Stimulated activated CD8-positive, alpha-beta memory T cell treated with anti-CD3 and anti-CD28 coated beads, Interleukin-2, amount 100 ng/mL, for 48 hours (primary cell): Measurements from ENCODE around the gene GRK5.
"Not testable (repeated sequence)": the region's sequence is repeated elsewhere in the genome, so short reads cannot be mapped to it uniquely, and the experiment has no call there.

Experiments used
- DNase-seq, 2 donors: peaks; one replicate each; pipeline ENCODE4 v3.0.0-alpha.2; 2020; ENCODE audit warnings: low read depth in 2 of 2

Gene GRK5

DNA sequence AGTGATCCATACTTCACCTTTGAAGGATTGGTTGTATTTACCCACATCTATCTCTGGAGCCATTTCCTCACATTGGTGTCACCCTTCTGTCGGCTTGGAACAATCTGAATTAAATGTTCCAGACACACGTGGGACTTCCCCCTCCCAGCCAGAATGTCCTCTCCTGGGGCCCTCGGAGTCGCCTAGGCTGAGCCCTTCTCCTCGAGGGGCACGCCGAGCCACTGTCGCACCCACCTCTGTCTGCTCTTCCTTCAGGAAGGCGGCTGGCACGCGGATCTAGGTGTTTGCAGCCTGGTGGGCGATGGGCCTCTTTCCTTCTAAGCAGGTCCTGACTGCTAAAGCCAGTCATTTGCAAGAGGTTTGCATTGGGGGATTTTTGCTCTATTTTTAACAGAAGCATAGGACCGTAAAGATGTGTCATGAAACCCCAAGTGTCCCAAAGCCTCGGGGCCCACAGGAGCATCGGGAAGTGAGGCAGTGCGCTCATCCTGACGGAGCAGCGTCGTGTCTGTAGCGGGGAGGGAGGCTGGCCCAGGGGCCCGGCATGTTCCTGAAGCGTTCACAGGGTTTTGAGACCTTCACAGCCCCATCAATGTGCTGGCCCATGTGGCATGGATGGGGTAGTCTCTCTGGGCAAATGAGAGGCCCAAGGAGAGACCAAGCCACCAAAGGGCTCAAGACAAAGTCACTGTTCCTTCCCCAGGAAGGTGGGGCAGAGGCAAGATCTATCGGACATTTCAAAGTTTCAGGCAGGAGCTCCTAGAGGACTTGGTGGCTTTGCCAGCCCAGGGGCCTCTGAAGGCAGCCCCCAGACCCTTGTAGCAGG is 248.5 kb downstream of the GRK5 start:
- DNase-seq: no peak

DNA sequence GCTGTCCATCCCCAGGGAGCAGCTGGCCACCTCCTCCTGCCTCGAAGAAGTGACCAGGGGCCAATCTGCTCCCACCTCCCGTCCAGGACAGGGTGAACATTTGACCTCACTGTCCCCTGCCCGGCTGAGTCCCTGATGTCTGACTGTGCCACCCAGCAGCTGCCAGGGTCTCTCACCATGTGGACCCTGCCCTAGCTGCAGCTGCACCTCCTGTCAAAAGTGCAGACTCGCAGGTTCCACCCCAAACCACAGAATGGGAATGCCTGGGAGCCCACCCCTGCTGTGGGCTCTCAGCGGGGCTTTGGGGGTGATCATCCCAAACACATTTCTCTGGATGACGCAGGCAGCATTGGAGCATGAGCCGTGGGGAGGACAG is 249.1 kb downstream of the GRK5 start:
- DNase-seq: no peak

DNA sequence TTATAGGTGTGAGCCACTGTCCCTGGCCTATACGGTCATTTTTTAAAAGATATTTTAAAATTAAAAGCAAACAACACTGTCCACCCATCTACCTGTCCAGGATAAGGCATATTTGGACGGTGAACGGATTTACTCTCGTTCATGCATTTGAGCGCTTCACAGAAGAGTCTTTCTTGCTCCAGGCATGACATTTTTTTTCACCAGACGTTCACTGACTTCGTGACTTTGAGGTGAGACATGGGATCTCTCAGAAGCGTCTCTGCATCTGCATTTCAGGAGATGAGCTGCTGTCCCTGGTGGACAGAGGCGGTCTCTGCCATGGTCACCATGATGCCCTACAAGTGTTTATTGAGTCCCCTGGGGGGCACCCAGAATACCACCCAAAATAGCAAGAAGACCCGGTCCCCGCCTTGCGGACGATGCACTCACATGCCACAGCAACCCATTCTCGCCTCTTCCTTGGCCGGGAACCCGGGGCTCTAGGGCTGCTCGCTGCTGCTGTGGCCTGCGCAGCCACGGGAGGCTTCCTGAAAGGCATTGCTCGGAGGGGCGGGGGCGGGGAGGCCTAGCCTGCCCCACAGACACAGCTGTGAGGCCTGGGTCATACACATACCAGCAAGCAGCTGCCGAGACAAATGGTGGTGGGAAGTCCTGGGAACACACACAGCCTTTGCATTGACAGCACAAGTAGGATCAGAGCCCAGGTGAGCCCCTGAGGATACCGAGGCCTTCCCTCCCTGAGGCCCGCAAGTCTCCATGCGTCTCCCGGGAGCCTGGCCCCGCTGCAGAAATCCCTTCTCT is 250.8 kb downstream of the GRK5 start:
- no peak for DNase-seq

DNA sequence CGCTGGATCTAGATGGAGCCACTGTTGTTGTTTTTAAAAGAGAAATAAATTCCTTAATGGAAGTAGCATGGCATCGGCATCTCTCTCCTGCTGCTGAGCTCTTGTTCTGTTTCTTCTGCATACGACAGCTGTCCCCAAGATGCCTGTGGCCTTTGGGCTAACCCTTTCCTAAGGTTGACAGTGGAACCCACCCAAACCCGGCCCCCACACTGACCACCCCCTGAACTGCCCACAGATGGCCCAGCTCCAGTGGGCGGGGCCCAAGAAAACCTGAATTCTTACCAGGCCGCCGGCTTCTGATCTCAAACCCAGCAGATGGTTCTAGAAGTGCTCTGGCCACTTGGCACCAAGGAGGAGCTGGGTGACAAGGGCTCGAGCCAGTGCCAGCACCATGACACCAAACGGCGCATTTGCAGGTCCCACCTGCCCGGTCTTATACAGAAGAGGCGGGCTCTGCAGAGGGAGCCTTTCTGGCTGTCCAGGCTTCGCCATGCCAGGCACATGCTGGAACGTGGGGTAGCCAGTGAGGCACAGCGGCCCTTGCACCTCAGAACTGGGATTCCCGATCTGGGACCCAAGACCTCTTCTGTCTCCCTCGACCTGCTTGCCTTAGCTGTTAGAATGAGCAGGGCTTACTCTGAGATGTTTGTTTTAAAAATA is 252.4 kb downstream of the GRK5 start:
- DNase-seq: no peak

DNA sequence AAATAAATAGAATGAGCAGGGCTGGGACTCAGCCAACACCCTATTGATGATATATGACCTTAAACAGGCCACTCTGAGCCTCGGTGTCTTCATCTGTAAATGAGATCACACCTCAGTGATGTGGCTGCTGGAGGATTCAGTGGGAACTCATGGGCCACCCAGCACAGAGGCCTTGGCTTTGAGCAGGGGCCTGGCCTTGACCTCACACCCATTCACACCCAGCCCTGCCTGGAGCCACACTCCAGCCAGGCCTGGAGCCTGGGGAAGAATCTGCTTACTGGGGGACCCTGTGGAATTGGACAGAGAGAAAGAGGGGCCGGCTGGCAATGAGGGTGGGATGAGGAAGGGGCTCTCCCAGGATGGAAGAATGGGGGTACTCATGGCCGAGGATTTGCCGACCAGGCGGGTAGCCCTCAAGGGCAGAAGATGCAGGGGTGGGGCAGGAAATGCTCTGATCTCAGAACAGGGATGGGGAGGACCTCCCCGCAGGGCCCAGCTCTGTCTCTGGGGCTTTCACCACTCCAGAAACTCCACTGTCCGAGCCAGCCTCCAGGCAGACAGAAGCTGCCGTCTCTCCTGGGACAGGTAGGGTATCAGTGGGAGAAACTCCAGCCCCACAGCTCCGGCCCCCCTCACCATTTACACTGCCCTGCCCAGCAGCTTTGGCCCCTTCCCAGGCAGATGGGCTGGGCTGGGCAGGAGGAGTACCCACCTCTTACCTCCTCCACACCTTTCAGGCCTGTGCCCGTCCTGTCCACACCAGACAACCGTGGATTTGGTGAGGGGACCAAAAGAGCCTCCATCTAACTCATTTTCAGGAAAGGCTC is 253.2 kb downstream of the GRK5 start:
- DNase-seq: no peak

DNA sequence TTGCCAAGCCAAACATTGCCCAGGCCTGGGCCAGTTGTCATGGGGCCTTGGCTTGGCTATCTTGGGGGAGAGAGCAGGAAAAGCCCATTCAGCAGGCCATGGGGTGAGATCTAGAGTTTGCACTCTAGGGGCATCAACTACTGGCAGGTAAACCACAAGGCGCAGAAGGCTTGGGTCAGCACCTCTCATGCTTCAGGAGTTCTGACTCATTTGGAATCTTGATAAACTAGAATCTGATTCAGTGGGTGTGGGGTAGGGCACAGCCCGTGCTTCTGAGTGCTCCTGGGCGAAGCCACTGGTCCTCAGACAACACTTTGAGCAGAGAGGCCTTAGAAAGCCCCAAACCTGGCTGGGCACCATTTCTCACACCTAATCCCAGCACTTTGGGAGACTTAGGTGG is 254.0 kb downstream of the GRK5 start:
- no peak for DNase-seq

DNA sequence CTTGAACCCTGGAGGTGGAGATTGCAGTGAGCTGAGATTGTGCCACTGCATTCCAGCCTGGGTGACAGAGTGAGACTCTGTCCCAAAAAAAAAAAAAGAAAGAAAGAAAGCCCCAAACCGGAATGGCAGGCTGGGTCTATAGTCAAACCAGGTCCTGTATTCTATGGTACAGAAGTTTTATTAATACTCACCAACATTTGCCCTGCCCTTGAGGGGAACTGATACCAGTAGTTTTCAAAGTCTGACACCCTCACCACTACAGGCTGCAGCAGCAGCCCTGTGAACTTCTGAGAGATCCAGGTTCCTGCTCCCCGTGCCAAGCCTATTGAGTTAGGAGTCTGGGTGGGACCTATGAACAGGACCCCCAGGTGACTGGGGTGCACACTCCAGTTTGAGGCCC is 254.6 kb downstream of the GRK5 start:
- no peak for DNase-seq

DNA sequence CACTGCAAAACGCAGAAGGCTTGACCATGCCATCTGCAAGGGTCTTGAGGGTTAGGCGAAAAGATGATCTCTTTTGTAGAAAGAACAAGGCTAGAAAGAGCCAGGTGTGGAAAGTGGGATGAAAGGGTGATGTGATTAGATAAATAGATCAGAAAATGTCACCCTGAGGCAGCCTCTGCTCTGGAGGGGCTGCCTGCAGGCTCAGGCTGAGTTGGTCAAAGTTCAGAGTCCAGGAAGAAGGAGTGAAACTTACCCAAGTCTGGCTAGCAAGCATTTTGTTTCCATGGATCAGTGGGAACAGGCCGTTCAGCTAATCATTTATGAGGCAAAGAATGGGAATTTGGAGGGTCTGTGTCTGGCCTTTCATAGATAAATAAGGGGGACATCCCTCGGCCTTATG is 255.4 kb downstream of the GRK5 start:
- DNase-seq: no peak

DNA sequence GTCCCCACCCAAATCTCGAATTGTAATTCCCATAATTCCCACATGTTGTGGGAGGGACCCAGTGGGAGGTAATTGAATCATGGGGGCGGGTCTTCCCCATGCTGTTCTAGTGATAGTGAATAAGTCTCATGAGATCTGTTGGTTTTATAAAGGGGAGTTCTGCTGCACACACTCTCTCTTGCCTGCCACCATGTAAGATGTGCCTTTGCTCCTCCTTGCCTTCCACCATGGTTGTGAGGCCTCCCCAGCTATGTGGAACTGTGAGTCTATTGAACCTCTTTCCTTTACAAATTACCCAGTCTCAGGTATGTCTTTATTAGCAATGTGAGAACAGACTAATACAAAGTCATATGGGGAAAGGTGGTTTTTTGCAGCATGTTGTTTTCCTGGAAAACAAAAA is 255.8 kb downstream of the GRK5 start:
- DNase-seq: not testable (repeated sequence)

DNA sequence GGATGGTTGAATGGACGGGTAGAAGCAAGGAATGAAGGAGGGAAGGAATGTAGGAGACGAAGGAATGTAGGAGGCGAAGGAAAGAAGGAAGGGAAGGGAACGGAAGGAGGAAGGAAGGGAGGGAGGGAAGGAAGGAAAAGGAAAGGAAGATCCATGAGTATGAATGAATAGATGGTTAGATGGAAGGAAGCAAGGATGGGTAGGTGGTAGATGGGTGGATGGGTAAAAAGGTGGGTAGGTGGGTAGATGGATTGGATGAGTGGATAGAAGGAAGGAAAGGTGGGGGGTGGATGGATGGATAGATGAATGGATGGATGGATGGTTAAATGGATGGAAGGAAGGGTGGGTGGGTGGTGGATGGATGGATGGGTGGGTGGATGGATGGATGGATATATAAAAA is 257.7 kb downstream of the GRK5 start:
- no peak for DNase-seq

DNA sequence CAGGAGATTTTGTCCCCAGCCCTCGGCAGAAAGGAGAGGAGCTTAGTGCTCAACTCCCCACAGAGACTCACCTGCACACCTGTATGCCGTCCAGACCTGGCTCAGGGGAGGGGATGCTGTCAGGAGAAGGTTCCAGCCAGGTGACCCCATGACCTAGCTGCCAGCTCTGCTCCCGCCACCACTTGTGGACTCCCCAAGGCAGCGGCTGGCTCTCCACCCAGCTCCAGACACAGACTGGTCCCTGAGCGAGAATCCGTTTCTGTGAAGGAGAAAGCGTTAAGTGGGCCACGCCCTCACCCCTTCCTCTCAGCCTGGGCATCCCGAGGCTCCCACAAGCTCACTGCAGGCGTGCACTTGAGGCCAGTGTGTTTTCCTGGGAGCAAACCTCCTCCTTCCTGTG is 258.7 kb downstream of the GRK5 start:
- DNase-seq: no peak

DNA sequence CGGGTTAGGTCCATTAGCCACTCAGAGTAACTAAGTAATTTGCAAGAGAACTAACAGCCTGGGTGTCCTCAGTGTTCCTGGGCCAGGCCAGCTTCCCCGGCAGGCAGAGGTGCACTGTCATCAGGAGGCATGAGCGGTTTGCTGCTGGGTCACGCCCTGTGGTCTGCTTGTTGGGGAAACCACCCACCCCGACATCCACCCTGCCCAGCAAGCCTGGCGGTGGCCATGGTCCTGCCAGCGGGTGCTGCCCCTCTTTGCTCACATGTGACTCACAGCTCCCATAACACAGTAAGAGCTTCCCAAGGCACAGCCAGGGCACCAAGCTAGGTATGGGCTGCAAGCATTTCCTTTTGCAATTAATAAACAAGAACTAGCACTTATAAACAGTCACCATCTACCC is 259.3 kb downstream of the GRK5 start:
- peak; percentile 19 to 23 for DNase-seq

DNA sequence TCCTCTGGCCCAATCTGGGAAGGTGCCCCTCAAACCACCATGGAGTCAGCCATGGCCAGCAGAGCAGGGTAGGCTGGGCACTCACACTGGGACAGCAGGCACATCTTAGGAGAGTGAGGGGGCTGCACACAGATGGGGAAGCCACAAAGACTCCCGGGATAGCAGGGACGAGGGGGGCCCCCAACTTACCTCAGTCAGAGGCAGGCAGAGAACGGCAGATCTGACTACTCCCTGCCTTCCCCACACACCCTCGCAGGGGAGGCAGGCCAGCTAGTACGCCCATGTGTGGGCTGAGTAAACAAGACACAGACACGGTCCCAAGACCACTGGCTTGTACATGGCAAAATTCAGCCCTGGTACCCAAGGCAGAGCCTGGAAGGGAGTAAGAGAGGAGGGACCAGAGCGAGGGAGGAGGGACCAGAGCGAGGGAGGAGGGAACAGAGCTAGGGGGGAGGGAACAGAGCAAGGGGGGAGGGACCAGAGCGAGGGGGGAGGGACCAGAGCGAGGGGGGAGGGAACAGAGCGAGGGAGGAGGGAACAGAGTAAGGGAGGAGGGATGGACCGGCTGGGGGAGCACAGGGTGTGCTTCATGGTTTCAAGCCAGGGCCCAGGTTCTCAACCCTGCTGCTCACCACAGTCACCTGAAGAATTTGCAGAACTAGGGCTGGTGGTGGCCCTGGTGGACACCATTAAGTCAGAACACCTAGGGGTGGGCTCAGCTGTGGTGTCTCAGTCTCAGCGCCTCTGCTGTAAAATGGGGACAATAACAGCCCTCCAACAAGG is 261.4 kb downstream of the GRK5 start:
- no peak for DNase-seq

DNA sequence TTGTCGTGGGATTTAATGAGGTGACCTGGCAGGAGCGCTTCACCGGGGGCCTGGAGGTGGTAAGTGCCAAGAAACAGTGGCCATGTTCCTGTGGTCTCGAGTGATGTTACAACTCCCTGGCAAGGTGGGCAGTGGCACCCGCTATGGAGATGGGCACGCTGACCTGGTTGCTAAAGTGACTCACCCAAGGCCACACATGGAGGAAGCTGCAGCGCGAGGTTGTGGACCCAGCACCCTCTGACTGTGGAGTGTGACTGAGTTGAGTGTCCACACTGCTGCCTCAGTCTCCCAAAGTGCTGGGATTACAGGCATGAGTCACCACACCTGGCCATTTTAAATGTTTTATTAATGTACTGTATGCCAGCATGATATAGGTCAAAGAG is 261.9 kb downstream of the GRK5 start:
- DNase-seq: no peak

DNA sequence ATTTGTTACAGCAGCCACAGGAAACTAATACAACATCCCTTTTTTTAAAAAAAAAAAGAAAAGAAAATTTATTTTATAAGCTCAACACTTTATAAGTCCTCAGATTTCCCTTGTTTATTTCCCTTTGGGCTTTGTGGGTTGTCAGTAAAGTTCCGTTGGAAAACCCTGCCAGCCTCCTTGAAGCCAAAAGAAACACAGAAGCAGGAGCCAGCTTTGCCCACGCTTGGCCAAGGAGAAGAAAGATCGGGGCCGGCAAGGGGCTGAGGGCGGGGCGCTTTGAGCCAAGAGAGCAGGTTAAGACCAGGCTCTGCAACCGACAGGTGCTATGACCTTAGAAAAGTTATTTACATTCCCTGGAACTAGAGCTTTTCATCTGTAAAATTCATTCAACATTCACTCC is 262.5 kb downstream of the GRK5 start:
- no peak for DNase-seq

DNA sequence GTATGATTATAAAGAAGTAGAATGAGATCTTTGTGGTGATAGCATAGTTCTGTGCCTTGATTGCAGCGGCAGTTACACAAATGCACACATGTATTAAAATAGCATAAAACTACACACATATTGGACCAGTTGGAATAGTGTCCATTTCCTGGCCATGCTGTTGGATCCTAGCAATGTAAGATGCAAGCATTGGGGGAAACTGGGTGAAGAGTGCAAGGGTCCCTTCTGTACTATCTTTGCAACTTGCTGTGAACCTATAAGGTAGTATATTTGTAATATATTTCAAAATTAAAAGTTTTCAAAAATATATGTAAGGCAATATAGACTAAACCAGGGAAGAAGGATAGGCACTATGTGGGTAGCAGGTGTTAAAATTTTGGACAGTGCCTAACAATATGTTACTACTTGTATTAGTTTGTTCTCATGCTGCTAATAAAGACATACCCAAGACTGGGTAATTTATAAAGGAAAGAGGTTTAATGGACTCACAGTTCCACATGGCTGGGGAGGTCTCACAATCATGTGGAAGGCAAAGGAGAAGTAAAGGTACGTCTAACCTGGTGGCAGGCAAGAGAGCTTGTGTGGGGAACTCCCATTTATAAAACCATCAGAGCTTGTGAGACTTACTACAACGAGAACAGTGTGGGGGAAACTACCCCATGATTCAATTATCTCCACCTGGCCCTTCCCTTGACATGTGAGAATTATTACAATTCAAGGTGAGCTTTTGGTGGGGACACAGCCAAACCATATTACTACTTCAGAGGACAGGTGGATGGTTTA is 263.7 kb downstream of the GRK5 start:
- DNase-seq: no peak

DNA sequence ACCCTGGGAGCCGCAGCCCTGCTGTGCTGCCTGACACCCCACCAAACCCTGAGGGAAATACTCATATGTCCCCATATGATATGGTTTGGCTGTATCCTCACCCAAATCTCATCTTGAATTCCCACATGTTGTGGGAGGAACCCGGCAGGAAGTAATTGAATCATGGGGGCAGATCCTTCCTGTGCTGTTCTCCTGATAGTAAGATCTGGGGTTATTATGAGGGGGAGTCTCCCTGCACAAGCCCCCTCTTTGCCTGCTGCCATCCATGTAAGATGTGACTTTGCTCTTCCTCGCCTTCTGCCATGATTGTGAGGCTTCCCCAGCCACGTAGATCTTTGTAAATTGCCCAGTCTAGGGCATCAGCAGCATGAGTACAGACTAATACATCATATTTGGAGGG is 266.4 kb downstream of the GRK5 start:
- DNase-seq: no peak

DNA sequence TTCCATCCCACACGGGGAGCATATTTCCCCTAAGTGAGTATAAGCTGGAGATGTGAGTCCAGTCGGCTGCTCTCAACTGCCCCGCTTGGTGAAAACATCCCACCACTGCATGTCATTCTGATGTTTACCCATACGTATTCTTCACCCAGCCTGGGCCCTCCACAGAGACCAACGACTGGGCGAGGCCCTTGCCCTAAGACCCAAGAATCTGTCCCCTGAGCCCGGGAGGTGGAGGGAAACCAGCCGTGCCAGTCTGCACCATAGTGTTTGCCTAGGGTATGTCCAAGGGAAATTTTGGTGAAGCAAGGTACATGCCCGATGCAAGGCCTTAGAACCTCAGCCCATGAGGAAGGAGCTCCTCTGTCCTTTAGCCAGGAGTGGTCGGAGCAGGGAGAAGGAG is 267.2 kb downstream of the GRK5 start:
- no peak for DNase-seq

DNA sequence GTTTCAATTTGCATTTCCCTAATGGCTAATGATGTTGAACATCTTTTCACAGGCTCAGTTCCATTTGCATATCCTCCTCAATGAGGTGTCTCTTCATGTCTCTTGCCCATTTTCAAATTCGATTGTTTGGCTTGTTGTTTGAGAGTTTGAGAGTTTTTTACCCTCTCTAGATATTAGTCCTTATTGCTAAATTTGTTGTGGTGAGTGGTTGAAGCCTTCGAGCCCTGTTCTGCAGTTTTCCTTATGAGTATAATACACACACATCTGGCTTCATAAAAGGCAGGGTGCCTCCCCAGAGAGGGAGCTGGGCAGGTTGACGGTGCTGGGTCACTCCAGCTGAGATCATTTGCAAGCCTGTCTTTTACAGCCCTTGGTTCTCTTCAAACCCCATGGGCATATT is 270.1 kb downstream of the GRK5 start:
- no peak for DNase-seq

DNA sequence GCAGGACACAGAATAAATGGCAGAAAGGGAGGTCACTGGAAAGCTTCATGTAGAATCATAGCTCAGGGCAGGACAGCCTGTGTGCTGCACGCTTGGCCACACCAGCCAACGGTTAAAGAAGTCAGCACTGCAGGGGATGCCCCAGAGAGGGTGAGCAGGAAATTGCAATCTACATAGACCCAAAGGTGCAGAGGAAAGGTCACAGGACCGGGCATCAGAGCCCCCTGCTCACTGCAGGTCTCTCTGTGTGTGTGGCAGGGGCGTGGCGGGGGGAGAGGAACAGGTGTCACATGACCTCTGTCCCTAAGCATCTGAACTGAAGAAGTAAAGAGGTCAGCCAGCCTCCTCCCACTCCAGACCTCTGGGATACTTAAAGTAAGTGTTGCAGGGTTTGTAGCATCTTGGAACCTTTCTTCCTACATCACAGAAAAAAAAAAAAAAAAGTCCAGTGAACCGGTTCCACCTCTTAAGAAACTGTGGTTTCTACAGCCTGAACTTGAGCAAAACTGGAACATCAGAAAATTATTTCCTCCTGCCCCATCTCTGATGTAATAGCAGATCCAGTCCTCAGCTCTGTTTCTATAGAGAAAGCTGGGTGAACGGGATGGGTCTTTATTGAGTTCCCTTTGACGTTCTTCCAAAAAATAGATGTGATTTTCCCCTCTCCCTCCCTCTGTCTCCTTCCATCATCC is 270.9 kb downstream of the GRK5 start:
- DNase-seq: no peak
